IMR-90 (cell line): ENCODE data around the gene TMEM8B. TPM values are rescaled to one million over a fixed set of nuclear protein-coding genes. Genes with fewer than 3 reads are reported as not detected.

Experiments used
- ATAC-seq: fragments of 200-7000 bp; cut with Tn5 transposase; 2 replicates; pipeline ENCODE4 v1.9.1; 2020; ENCODE audit warnings: low read depth, mild to moderate bottlenecking, moderate library complexity
- BruUV-seq: library from RNA; stranded (reverse); fragments of 400-500 nt; replicated peaks from 2 replicates; lab custom pipeline; 2021; lab: Mats Ljungman, UMichigan
- CTCF ChIA-PET: fragments of 300-600 bp; formaldehyde crosslinking; extraction: SDS; loops from one replicate; lab custom pipeline; 2021; ENCODE audit warnings: antibody characterized with exemption; lab: Yijun Ruan, JAX
- POLR2A ChIA-PET: fragments of 300-600 bp; sonication (Branson Sonifier 250); formaldehyde crosslinking; loops from one replicate; lab custom pipeline; 2022; ENCODE audit warnings: antibody characterized with exemption; ENCODE audit not compliant: unreplicated experiment; lab: Charles Lee
- DNase-seq: peaks from one replicate; pipeline ENCODE4 v3.0.0; 2013
- H2AFZ ChIP-seq: replicated peaks from 2 replicates; pipeline ENCODE3; 2013; ENCODE audit warnings: low read length, mild to moderate bottlenecking; ENCODE audit not compliant: poor library complexity
- H2AK5ac ChIP-seq: 2 replicates; pipeline ENCODE4 v1.6.1; 2013; ENCODE audit warnings: low read depth, low read length, inconsistent platforms
- H2AK9ac ChIP-seq: replicated peaks from 2 replicates; pipeline ENCODE3; 2013; ENCODE audit warnings: mild to moderate bottlenecking, low read depth, low read length, moderate library complexity; ENCODE audit not compliant: poor library complexity
- H2BK120ac ChIP-seq: 2 replicates; pipeline ENCODE4 v1.6.1; 2013; ENCODE audit warnings: low read depth, low read length, inconsistent platforms
- H2BK15ac ChIP-seq: 3 replicates; pipeline ENCODE4 v1.6.1; 2013; ENCODE audit warnings: low read depth, low read length, inconsistent platforms
- H2BK20ac ChIP-seq: 2 replicates; pipeline ENCODE4 v1.6.1; 2013; ENCODE audit warnings: low read depth, mild to moderate bottlenecking, inconsistent platforms, low read length, moderate library complexity
- H2BK5ac ChIP-seq: 2 replicates; pipeline ENCODE4 v1.6.1; 2013; ENCODE audit warnings: mild to moderate bottlenecking, low read depth, low read length, inconsistent platforms; ENCODE audit not compliant: poor library complexity, severe bottlenecking
- H3K14ac ChIP-seq: replicated peaks from 2 replicates; pipeline ENCODE4 v1.6.1; 2013; ENCODE audit warnings: low read depth, low read length, inconsistent platforms
- H3K18ac ChIP-seq: 2 replicates; pipeline ENCODE4 v1.6.1; 2013; ENCODE audit warnings: low read depth, low read length, control low read depth
- H3K23ac ChIP-seq: 2 replicates; pipeline ENCODE4 v1.6.1; 2013; ENCODE audit warnings: low read depth, low read length, inconsistent platforms
- H3K27ac ChIP-seq: 2 replicates; pipeline ENCODE4 v1.5.1; 2013; ENCODE audit warnings: mild to moderate bottlenecking, control low read depth, low read length; ENCODE audit not compliant: insufficient read depth
- H3K27me3 ChIP-seq: 2 replicates; pipeline ENCODE4 v1.6.1; 2013; ENCODE audit warnings: low read length; ENCODE audit not compliant: control insufficient read depth, insufficient read depth
- H3K36me3 ChIP-seq: 2 replicates; pipeline ENCODE4 v1.6.1; 2013; ENCODE audit warnings: low read length, mixed read lengths; ENCODE audit not compliant: control insufficient read depth, insufficient read depth
- H3K4ac ChIP-seq: 2 replicates; pipeline ENCODE4 v1.6.1; 2013; ENCODE audit warnings: low read depth, low read length, inconsistent platforms
- H3K4me1 ChIP-seq: 2 replicates; pipeline ENCODE4 v1.6.1; 2013; ENCODE audit warnings: low read length, mixed read lengths; ENCODE audit not compliant: control insufficient read depth, insufficient read depth
- H3K4me2 ChIP-seq: 2 replicates; pipeline ENCODE4 v1.6.1; 2013; ENCODE audit warnings: low read depth, mild to moderate bottlenecking, control low read depth, low read length, moderate library complexity
- H3K4me3 ChIP-seq: 2 replicates; pipeline ENCODE4 v1.5.1; 2013; ENCODE audit warnings: low read depth, mild to moderate bottlenecking, control low read depth, low read length, moderate library complexity; ENCODE audit not compliant: insufficient read depth
- H3K56ac ChIP-seq: 2 replicates; pipeline ENCODE4 v1.6.1; 2013; ENCODE audit warnings: low read length, inconsistent platforms; ENCODE audit not compliant: insufficient read depth; ENCODE audit errors: extremely low read depth
- H3K79me1 ChIP-seq, 2 experiments: 2 replicates each; pipeline ENCODE4 v1.6.1; 2013; ENCODE audit warnings: low read length in 2 of 2, inconsistent platforms in 1 of 2, low read depth in 1 of 2
- H3K9ac ChIP-seq: 2 replicates; pipeline ENCODE4 v1.6.1; 2013; ENCODE audit warnings: low read depth, low read length, control low read depth
- H3K9me1 ChIP-seq: 2 replicates; pipeline ENCODE4 v1.6.1; 2013; ENCODE audit warnings: low read length, inconsistent platforms; ENCODE audit not compliant: insufficient read depth
- H3K9me3 ChIP-seq: 2 replicates; pipeline ENCODE4 v1.6.1; 2013; ENCODE audit warnings: low read length; ENCODE audit not compliant: control insufficient read depth, insufficient read depth
- H4K20me1 ChIP-seq: 2 replicates; pipeline ENCODE4 v1.6.1; 2013; ENCODE audit warnings: low read length, inconsistent platforms; ENCODE audit not compliant: insufficient read depth
- H4K5ac ChIP-seq: 2 replicates; pipeline ENCODE4 v1.6.1; 2013; ENCODE audit warnings: mild to moderate bottlenecking, low read depth, low read length, control low read depth
- H4K8ac ChIP-seq, 2 experiments: 2 replicates each; pipeline ENCODE4 v1.6.1; 2013; ENCODE audit warnings: low read depth in 2 of 2, low read length in 2 of 2, control low read depth in 1 of 2, inconsistent platforms in 1 of 2
- H4K91ac ChIP-seq: 2 replicates; pipeline ENCODE4 v1.6.1; 2013; ENCODE audit warnings: low read depth, low read length, inconsistent platforms; ENCODE audit not compliant: insufficient read depth
- BHLHE40 ChIP-seq: fragments of 150-350 bp; IDR thresholded peaks from 2 replicates; pipeline ENCODE4 v1.6.1; 2016; ENCODE audit warnings: mild to moderate bottlenecking, low read depth, low read length
- CEBPB ChIP-seq: IDR thresholded peaks from 2 replicates; pipeline ENCODE4 v1.6.1; 2012; ENCODE audit warnings: low read depth, low read length, improper control_type of control experiment
- CHD1 ChIP-seq: IDR thresholded peaks from 2 replicates; pipeline ENCODE4 v1.6.1; 2012; ENCODE audit warnings: low read depth, low read length, improper control_type of control experiment
- CTCF ChIP-seq: conservative IDR thresholded peaks from 2 replicates; pipeline ENCODE4 v1.5.1; 2012; ENCODE audit warnings: mild to moderate bottlenecking, low read depth, low read length, improper control_type of control experiment
- ELK1 ChIP-seq: fragments of 150-350 bp; IDR thresholded peaks from 2 replicates; pipeline ENCODE4 v1.6.1; 2016; ENCODE audit warnings: low read depth, mild to moderate bottlenecking, low read length, moderate library complexity, borderline replicate concordance
- FOS ChIP-seq: fragments of 150-350 bp; IDR thresholded peaks from 2 replicates; pipeline ENCODE4 v1.6.1; 2016; ENCODE audit warnings: low read depth, low read length
- MAFK ChIP-seq: IDR thresholded peaks from 2 replicates; pipeline ENCODE4 v1.6.1; 2012; ENCODE audit warnings: low read depth, low read length, improper control_type of control experiment
- MAZ ChIP-seq: IDR thresholded peaks from 2 replicates; pipeline ENCODE4 v1.6.1; 2012; ENCODE audit warnings: low read depth, mild to moderate bottlenecking, low read length, improper control_type of control experiment, moderate library complexity, borderline replicate concordance
- MXI1 ChIP-seq: IDR thresholded peaks from 2 replicates; pipeline ENCODE4 v1.6.1; 2012; ENCODE audit warnings: low read depth, mild to moderate bottlenecking, low read length, moderate library complexity, borderline replicate concordance
- NFE2L2 ChIP-seq: fragments of 150-350 bp; IDR thresholded peaks from 2 replicates; pipeline ENCODE4 v1.6.1; 2016; ENCODE audit warnings: low read depth, mild to moderate bottlenecking, low read length
- POLR2A ChIP-seq: IDR thresholded peaks from 2 replicates; pipeline ENCODE4 v1.6.1; 2012; ENCODE audit warnings: mild to moderate bottlenecking, low read depth, low read length
- RAD21 ChIP-seq: IDR thresholded peaks from 2 replicates; pipeline ENCODE4 v1.6.1; 2012; ENCODE audit warnings: low read length, improper control_type of control experiment
- RCOR1 ChIP-seq: IDR thresholded peaks from 2 replicates; pipeline ENCODE4 v1.6.1; 2012; ENCODE audit warnings: mild to moderate bottlenecking, low read length, improper control_type of control experiment; ENCODE audit not compliant: insufficient replicate concordance
- SMC3 ChIP-seq: fragments of 150-350 bp; IDR thresholded peaks from 2 replicates; pipeline ENCODE4 v1.6.1; 2016; ENCODE audit warnings: low read depth, mild to moderate bottlenecking, antibody characterized with exemption, low read length, moderate library complexity
- dilution Hi-C: fragments of 300-500 bp; cut with HindIII; formaldehyde crosslinking; loops from one replicate; pipeline ENCODE4 v1.14.3; 2018; ENCODE audit warnings: low sequenced_read_pairs; ENCODE audit not compliant: unreplicated experiment
- in situ Hi-C: fragments of 300-500 bp; cut with MboI; formaldehyde crosslinking; loops from 3 replicates; pipeline ENCODE4 v1.14.3; 2019; ENCODE audit warnings: low sequenced_read_pairs, inconsistent platforms, mixed read lengths
- intact Hi-C: fragments of 100-400 bp; cut with micrococcal nuclease; formaldehyde crosslinking; loops from 2 replicates; pipeline ENCODE4 v1.10.0; 2022
- polyA plus RNA-seq, 3 experiments: library from polyadenylated mRNA; depleted of rRNA; stranded (reverse); fragments of >200 nt; gene quantifications; 2 replicates each; pipeline ENCODE4 v1.2.3, GENCODE V29; 2012; ENCODE audit warnings: low replicate concordance in 1 of 3
- total RNA-seq: library from RNA; depleted of rRNA; stranded (reverse); fragments of >200 nt; gene quantifications from 2 replicates; pipeline ENCODE4 v1.2.3, GENCODE V29; 2012

Gene TMEM8B
- total and polyA plus RNA-seq, 2 of the 4 experiments (the other 2 are of a cell fraction), result 0.72 to 8.3 TPM

GRCh38 chr9:35898337-35898736 is 69.3 kb downstream of the TMEM8B start:
- peaks cover 26% of the 10 kb centered on the region for H3K27me3 ChIP-seq
- H2AK9ac ChIP-seq, result no peak overlapping the region
- no peaks in the 10 kb centered on the region for H3K4me1 ChIP-seq
- TF ChIP-seq FOS (no peak), POLR2A (no peak), MAZ (no peak), BHLHE40 (no peak), MXI1 (no peak), SMC3 (no peak), RCOR1 (no peak), MAFK (no peak), NFE2L2 (no peak), CEBPB (no peak), CTCF (no peak), CHD1 (no peak), ELK1 (no peak), RAD21 (no peak)
- no peak overlapping the region for H3K9ac ChIP-seq
- no peak overlapping the region for H3K4ac ChIP-seq
- ChIA-PET POLR2A (no interaction called here), CTCF (interaction anchor here (0.6 kb wide), 1 partner anchor 17 kb away, joined by 3 read pairs; no protein-coding TSS in a partner anchor)
- H3K9me1 ChIP-seq, result no peaks in the 10 kb centered on the region
- H3K56ac ChIP-seq, result no peak overlapping the region
- no peak for DNase-seq
- H3K36me3 ChIP-seq, result no peaks in the 10 kb centered on the region
- H2BK120ac ChIP-seq, result no peak overlapping the region
- H2BK5ac ChIP-seq, result no peak overlapping the region
- no peak overlapping the region for H4K91ac ChIP-seq
- intact Hi-C loops (no loop called here), dilution Hi-C loops (no loop called here), in situ Hi-C loops (no loop called here)
- no peak overlapping the region for H4K5ac ChIP-seq
- no peak overlapping the region for H3K14ac ChIP-seq
- no peak overlapping the region for H2AK5ac ChIP-seq
- no peaks in the 10 kb centered on the region for H3K9me3 ChIP-seq
- no peak overlapping the region for H3K27ac ChIP-seq
- no peak for ATAC-seq
- no peak overlapping the region for H2AFZ ChIP-seq
- no peaks in the 10 kb centered on the region for H4K20me1 ChIP-seq
- H2BK20ac ChIP-seq, result no peak overlapping the region
- no peak overlapping the region for H4K8ac ChIP-seq
- no peak overlapping the region for H3K4me2 ChIP-seq
- no peak overlapping the region for H3K18ac ChIP-seq
- H3K4me3 ChIP-seq, result no peak overlapping the region
- no TSS peak for BruUV-seq
- no peak overlapping the region for H3K23ac ChIP-seq
- no peaks in the 10 kb centered on the region for H3K79me1 ChIP-seq
- H2BK15ac ChIP-seq, result no peak overlapping the region
